HG02763 (cell line): ENCODE data around the gene OPRD1.
A peak's percentile ranks its signal among the peaks of the same experiment; 100 is the strongest.

ENCODE experiments used
- ATAC-seq: cut with Tn5 transposase; IDR thresholded peaks from one replicate; pipeline ENCODE4 v1.9.1; 2021; ENCODE audit warnings: mild to moderate bottlenecking, moderate library complexity; ENCODE audit not compliant: unreplicated experiment

Gene OPRD1

GRCh38 chr1:28902738-28903137 lies 90.8 kb downstream of the OPRD1 start:
- ATAC-seq = no peak

- ATAC-seq = no peak
Observed at GRCh38 chr1:28905921-28906666, 94.1 kb downstream of the OPRD1 start.

GRCh38 chr1:28909198-28909597 lies 97.2 kb downstream of the OPRD1 start:
- ATAC-seq = no peak

GRCh38 chr1:28910379-28911115 lies 98.6 kb downstream of the OPRD1 start:
- ATAC-seq = no peak

GRCh38 chr1:28913786-28914227 lies 101.8 kb downstream of the OPRD1 start:
- no peak for ATAC-seq

GRCh38 chr1:28914228-28915030 lies 102.5 kb downstream of the OPRD1 start, which contains the start of gene EPB41:
Gene EPB41 (plus strand): TSS chr1:28914569. CDS start chr1:28987438, 72,869 bp downstream.
- ATAC-seq = peak; percentile 77

GRCh38 chr1:28915031-28915895 lies 103.3 kb downstream of the OPRD1 start:
- ATAC-seq = peak; percentile 9

GRCh38 chr1:28917757-28918118 lies 105.8 kb downstream of the OPRD1 start:
- ATAC-seq = no peak
